OCI-LY3 (cell line): Measurements from ENCODE around the gene NTSR2.

ENCODE experiments used
- H2AFZ ChIP-seq: fragments of 200-600, 300-600 bp; shearing (Covaris generic); 2 replicates; pipeline ENCODE4 v1.6.0; 2014; ENCODE audit warnings: antibody characterized with exemption, low read depth, low read length
- H3K27ac ChIP-seq: fragments of 200-600, 300-600 bp; sonication (generic); 2 replicates; pipeline ENCODE4 v1.5.1; 2014; ENCODE audit warnings: mild to moderate bottlenecking, low read length, moderate library complexity, mixed read lengths
- H3K27me3 ChIP-seq: fragments of 200-600, 300-600 bp; sonication (generic); 2 replicates; pipeline ENCODE4 v1.6.1; 2014; ENCODE audit warnings: low read depth, low read length, mixed read lengths
- H3K36me3 ChIP-seq: fragments of 200-600, 300-600 bp; sonication (generic); replicated peaks from 2 replicates; pipeline ENCODE3; 2014; ENCODE audit warnings: low read depth, low read length, mixed read lengths
- H3K4me1 ChIP-seq: fragments of 300-600, 200-600 bp; sonication (generic); 2 replicates; pipeline ENCODE4 v1.6.1; 2014; ENCODE audit warnings: low read length, mixed read lengths
- H3K4me2 ChIP-seq: fragments of 200-600, 300-600 bp; sonication (generic); 2 replicates; pipeline ENCODE4 v1.6.1; 2014; ENCODE audit warnings: low read length, mixed read lengths
- H3K4me3 ChIP-seq: fragments of 300-600, 200-600 bp; sonication (generic); 2 replicates; pipeline ENCODE4 v1.5.1; 2014; ENCODE audit warnings: antibody characterized with exemption, mild to moderate bottlenecking, low read length, moderate library complexity
- H3K79me2 ChIP-seq: fragments of 300-600, 200-600 bp; shearing (Covaris generic); 2 replicates; pipeline ENCODE4 v1.6.1; 2014; ENCODE audit warnings: mild to moderate bottlenecking, low read length, mixed read lengths
- H3K9ac ChIP-seq: fragments of 300-600, 200-600 bp; shearing (Covaris generic); 2 replicates; pipeline ENCODE4 v1.6.0; 2014; ENCODE audit warnings: mild to moderate bottlenecking, low read length, moderate library complexity
- H3K9me3 ChIP-seq: fragments of 200-600, 300-600 bp; shearing (Covaris generic); 2 replicates; pipeline ENCODE4 v1.6.1; 2014; ENCODE audit warnings: low read length, mixed read lengths; ENCODE audit not compliant: insufficient read depth
- H4K20me1 ChIP-seq: fragments of 200-600, 300-600 bp; sonication (generic); 2 replicates; pipeline ENCODE4 v1.6.1; 2016; ENCODE audit warnings: low read length, mixed read lengths; ENCODE audit not compliant: insufficient read depth
- EZH2phosphoT487 ChIP-seq: fragments of 200-600 bp; shearing (Covaris generic); IDR thresholded peaks from 2 replicates; pipeline ENCODE4 v1.6.1; 2018; ENCODE audit warnings: antibody characterized with exemption, mixed run types, low read depth
- TF ChIP-seq, protein P1 (sequence below): fragments of 200-600, 300-600 bp; sonication (generic); IDR thresholded peaks from 2 replicates; pipeline ENCODE4 v1.5.1; 2014; ENCODE audit warnings: antibody characterized with exemption, low read length, low read depth

Gene NTSR2

DNA sequence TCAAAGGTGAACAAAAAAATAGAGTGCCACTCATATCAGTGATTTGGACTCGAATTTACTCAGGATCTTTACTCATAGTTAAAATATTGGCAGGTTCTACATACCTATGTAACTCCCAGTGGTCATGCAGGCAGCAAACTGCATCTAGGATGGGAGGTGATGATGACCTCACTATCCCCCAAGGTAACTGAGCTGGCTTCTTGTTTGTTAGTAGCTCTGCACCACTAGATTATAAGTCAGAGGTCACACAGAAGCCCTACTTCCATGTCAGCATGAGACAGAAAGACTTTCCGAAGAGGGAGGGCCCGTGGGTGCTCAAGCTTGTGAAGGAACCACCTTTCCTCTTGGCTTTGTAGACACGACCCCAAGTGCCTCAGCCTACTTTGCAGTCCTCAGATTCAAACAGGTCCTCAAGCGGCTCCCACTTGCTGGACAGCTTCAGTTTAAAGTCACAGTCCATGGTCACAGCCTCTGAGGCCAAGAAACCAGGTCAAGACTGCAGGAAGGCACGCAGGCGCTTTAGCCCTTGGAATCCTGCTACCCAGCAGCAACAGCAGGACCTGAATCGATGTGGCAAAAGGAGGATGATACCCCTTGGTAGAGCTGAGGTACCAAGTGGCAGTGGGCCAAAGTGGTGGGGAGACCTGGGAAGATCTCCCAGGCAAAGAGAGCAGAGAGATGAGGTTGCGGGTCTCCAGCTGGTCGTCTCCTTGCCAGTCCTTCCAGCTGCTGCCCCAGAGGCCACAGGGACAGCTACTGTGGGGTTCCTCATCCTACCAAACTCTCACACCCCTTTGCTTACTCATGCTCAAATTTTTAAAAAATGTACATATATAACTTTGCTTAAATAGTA, 4.3 kb downstream of the NTSR2 start:
- H3K9me3 ChIP-seq, result peaks cover 3% of the 10 kb centered on the region; the same call in 1 of the 2 replicates
- no peaks in the 10 kb centered on the region for H3K79me2 ChIP-seq
- H3K36me3 ChIP-seq, result no peaks in the 10 kb centered on the region
- H4K20me1 ChIP-seq, result no peaks in the 10 kb centered on the region
- TF ChIP-seq EZH2phosphoT487, result no peak
- TF ChIP-seq, protein P1, sequence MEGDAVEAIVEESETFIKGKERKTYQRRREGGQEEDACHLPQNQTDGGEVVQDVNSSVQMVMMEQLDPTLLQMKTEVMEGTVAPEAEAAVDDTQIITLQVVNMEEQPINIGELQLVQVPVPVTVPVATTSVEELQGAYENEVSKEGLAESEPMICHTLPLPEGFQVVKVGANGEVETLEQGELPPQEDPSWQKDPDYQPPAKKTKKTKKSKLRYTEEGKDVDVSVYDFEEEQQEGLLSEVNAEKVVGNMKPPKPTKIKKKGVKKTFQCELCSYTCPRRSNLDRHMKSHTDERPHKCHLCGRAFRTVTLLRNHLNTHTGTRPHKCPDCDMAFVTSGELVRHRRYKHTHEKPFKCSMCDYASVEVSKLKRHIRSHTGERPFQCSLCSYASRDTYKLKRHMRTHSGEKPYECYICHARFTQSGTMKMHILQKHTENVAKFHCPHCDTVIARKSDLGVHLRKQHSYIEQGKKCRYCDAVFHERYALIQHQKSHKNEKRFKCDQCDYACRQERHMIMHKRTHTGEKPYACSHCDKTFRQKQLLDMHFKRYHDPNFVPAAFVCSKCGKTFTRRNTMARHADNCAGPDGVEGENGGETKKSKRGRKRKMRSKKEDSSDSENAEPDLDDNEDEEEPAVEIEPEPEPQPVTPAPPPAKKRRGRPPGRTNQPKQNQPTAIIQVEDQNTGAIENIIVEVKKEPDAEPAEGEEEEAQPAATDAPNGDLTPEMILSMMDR, result no peak
- no peak overlapping the region for H3K4me3 ChIP-seq
- no peaks in the 10 kb centered on the region for H3K4me1 ChIP-seq
- H3K4me2 ChIP-seq, result no peak overlapping the region
- peaks cover 7% of the 10 kb centered on the region; the same call in 1 of the 2 replicates for H3K27me3 ChIP-seq
- H3K9ac ChIP-seq, result no peak overlapping the region
- no peak overlapping the region for H2AFZ ChIP-seq
- H3K27ac ChIP-seq, result no peak overlapping the region

DNA sequence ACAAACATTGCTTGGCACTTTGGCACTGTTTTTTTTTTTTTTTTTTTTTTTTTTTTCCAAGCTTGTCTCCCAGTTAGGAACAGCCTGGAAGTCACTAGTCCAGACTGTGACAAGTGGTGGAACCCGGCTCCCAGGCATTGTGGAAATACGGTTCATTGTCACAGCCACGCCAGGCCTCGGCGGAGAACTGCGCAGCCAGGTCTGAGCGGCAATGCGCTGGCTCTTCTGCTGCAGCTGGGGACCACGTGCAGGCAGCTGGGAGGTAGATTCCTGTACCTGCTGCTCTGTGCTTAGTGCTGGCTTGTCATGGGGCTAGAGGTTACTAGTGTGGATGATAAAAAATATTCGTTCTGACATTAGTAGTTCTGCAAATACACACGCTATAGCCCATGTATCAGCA, 5.0 kb downstream of the NTSR2 start:
- peaks cover 3% of the 10 kb centered on the region; the same call in 1 of the 2 replicates for H3K9me3 ChIP-seq

GRCh38 chr2:11663427-11663826, 6.6 kb downstream of the NTSR2 start:
- Histone ChIP-seq H3K9ac (no peak overlapping the region), H3K4me2 (no peak overlapping the region), H2AFZ (no peak overlapping the region), H4K20me1 (no peaks in the 10 kb centered on the region), H3K9me3 (peaks cover 3% of the 10 kb centered on the region; the same call in 1 of the 2 replicates), H3K27ac (no peak overlapping the region), H3K36me3 (no peaks in the 10 kb centered on the region), H3K4me1 (no peaks in the 10 kb centered on the region), H3K27me3 (peaks cover 8% of the 10 kb centered on the region; the same call in 1 of the 2 replicates), H3K79me2 (no peaks in the 10 kb centered on the region), H3K4me3 (no peak overlapping the region)
- TF ChIP-seq EZH2phosphoT487, result no peak
- TF ChIP-seq, protein P1, result no peak

More for the DNA sequence above, 5.0 kb downstream of the NTSR2 start:
- Histone ChIP-seq H3K79me2 (no peaks in the 10 kb centered on the region), H3K27ac (no peak overlapping the region), H3K27me3 (peaks cover 8% of the 10 kb centered on the region; the same call in 1 of the 2 replicates), H3K4me2 (no peak overlapping the region), H2AFZ (no peak overlapping the region), H3K4me3 (no peak overlapping the region), H4K20me1 (no peaks in the 10 kb centered on the region), H3K4me1 (no peaks in the 10 kb centered on the region), H3K9ac (no peak overlapping the region), H3K36me3 (no peaks in the 10 kb centered on the region)
- TF ChIP-seq, protein P1, result no peak
- TF ChIP-seq EZH2phosphoT487, result no peak

- Histone ChIP-seq H3K27ac (no peak overlapping the region), H2AFZ (no peak overlapping the region), H3K4me2 (no peak overlapping the region), H3K4me1 (no peaks in the 10 kb centered on the region), H3K79me2 (no peaks in the 10 kb centered on the region), H3K9ac (no peak overlapping the region), H3K36me3 (no peaks in the 10 kb centered on the region), H3K9me3 (peaks cover 3% of the 10 kb centered on the region; the same call in 1 of the 2 replicates), H3K4me3 (no peak overlapping the region), H4K20me1 (no peaks in the 10 kb centered on the region), H3K27me3 (peaks cover 8% of the 10 kb centered on the region; the same call in 1 of the 2 replicates)
- TF ChIP-seq, protein P1, result no peak
- TF ChIP-seq EZH2phosphoT487, result no peak
Observed at GRCh38 chr2:11662882-11663281, 7.1 kb downstream of the NTSR2 start.
